ENCODE measurements around the gene DPH6.

- TF ChIP-seq EZH2 (IDR thresholded peaks at IDR 0.05): no peak
- no peak for TF ChIP-seq CTCF (IDR thresholded peaks at IDR 0.05)
These were observed 39.6 kb downstream of the DPH6 start for GRCh38 chr15:35506272-35506870.
